ENCODE data around the gene TBC1D9.

DNA sequence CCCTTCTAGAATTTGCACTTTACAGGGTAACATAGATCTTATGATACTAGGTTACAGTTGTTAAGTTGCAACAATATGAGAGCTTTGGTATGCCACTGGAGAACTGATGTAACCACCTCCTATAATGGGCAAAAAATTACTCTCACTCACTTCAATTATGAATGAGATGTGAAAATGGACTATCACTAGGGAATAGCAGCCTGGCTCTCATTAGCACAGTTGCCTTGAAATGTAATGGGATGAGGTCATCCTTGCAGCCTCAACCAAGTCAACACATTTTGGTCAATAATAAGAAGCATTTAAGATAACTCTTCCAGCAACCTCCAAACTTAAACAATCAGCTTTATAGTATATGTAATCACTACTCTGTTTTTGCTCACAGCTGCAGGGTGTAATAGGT lies 69.4 kb downstream of the TBC1D9 start:
- TF ChIP-seq CTCF (IDR thresholded peaks at IDR 0.05 in 2 of 3, conservative IDR thresholded peaks at IDR 0.05 in 1 of 3; ENCODE audit: borderline replicate concordance in 1 of 3, insufficient read depth in 1 of 3, low read depth in 2 of 3, low read length in 2 of 3) (no peak), YY1 (IDR thresholded peaks at IDR 0.05; ENCODE audit: extremely low read depth, insufficient replicate concordance, low read depth, low read length) (no peak), ZNF274 (IDR thresholded peaks at IDR 0.05; ENCODE audit: low read depth, low read length) (no peak), SRF (IDR thresholded peaks at IDR 0.05; ENCODE audit: low read depth) (no peak), SIN3A (IDR thresholded peaks at IDR 0.05; ENCODE audit: low read depth) (no peak), RAD21 (IDR thresholded peaks at IDR 0.05; ENCODE audit: low read depth) (no peak)
